Measurements from ENCODE around the gene ARHGAP23. TPM values are rescaled to one million over a fixed set of nuclear protein-coding genes. Genes with fewer than 3 reads are reported as not detected.
A peak's percentile ranks its signal among the peaks of the same experiment; 100 is the strongest.

The ARHGAP23 gene
- total RNA-seq, 2 donors from 2014 or later = 9.4 to 18.0 TPM

- Histone ChIP-seq H3K9ac (ENCODE audit: extremely low read depth, low read length, poor library complexity, severe bottlenecking) (no peak overlapping the region), H3K4me3 (ENCODE audit: low read length) (no peak overlapping the region), H3K9me3 (ENCODE audit: control insufficient read depth, low read length) (no peaks in the 10 kb centered on the region), H3K4me1 (ENCODE audit: control insufficient read depth, insufficient read depth, low read length) (peaks cover 12% of the 10 kb centered on the region), H3K27me3 (ENCODE audit: control insufficient read depth, insufficient read depth, low read length, poor library complexity, severe bottlenecking) (peaks cover 51% of the 10 kb centered on the region), H3K27ac (ENCODE audit: low read depth, low read length) (no peak overlapping the region), H3K36me3 (ENCODE audit: control insufficient read depth, insufficient read depth, low read length) (no peaks in the 10 kb centered on the region)
- no peaks in the 10 kb centered on the region for H3K36me3 Mint-ChIP-seq (ENCODE audit: low read depth)
- H3K4me1 Mint-ChIP-seq = peaks cover 13% of the 10 kb centered on the region
- DNase-seq = no peak
- H3K27me3 Mint-ChIP-seq (ENCODE audit: insufficient read depth) = peaks cover 75% of the 10 kb centered on the region
- H3K27ac Mint-ChIP-seq = no peak overlapping the region
- H3K9me3 Mint-ChIP-seq = no peaks in the 10 kb centered on the region
- TF ChIP-seq CTCF (conservative IDR thresholded peaks at IDR 0.05) = no peak
- WGBS, 2 experiments (ENCODE audit: insufficient coverage in 1 of 2, insufficient read length in 1 of 2) = 86 to 100% methylated on average over 4 to 6 of the region's 6 CpGs
- no peak overlapping the region for H3K4me3 Mint-ChIP-seq
These were observed 7.7 kb upstream of the ARHGAP23 start for GRCh38 chr17:38420518-38420917.

GRCh38 chr17:38421171-38421841 lies 7.0 kb upstream of the ARHGAP23 start:
- 75 to 76% methylated on average over 7 to 10 of the region's 14 CpGs for WGBS, 2 experiments (ENCODE audit: insufficient coverage in 1 of 2, insufficient read length in 1 of 2)
- Histone ChIP-seq H3K9me3 (ENCODE audit: control insufficient read depth, low read length) (no peaks in the 10 kb centered on the region), H3K27ac (ENCODE audit: low read depth, low read length) (no peak overlapping the region), H3K27me3 (ENCODE audit: control insufficient read depth, insufficient read depth, low read length, poor library complexity, severe bottlenecking) (peaks cover 51% of the 10 kb centered on the region), H3K4me3 (ENCODE audit: low read length) (no peak overlapping the region), H3K36me3 (ENCODE audit: control insufficient read depth, insufficient read depth, low read length) (no peaks in the 10 kb centered on the region), H3K4me1 (ENCODE audit: control insufficient read depth, insufficient read depth, low read length) (peaks cover 9% of the 10 kb centered on the region), H3K9ac (ENCODE audit: extremely low read depth, low read length, poor library complexity, severe bottlenecking) (no peak overlapping the region)
- TF ChIP-seq CTCF (conservative IDR thresholded peaks at IDR 0.05) = no peak
- H3K4me1 Mint-ChIP-seq = peaks cover 13% of the 10 kb centered on the region
- no peak overlapping the region for H3K4me3 Mint-ChIP-seq
- peak; percentile 74 for DNase-seq
- peaks cover 78% of the 10 kb centered on the region for H3K27me3 Mint-ChIP-seq (ENCODE audit: insufficient read depth)
- H3K9me3 Mint-ChIP-seq = no peaks in the 10 kb centered on the region
- no peak overlapping the region for H3K27ac Mint-ChIP-seq
- no peaks in the 10 kb centered on the region for H3K36me3 Mint-ChIP-seq (ENCODE audit: low read depth)

- Histone ChIP-seq H3K4me1 (ENCODE audit: control insufficient read depth, insufficient read depth, low read length) (peaks cover 8% of the 10 kb centered on the region), H3K4me3 (ENCODE audit: low read length) (no peak overlapping the region), H3K27ac (ENCODE audit: low read depth, low read length) (no peak overlapping the region), H3K27me3 (ENCODE audit: control insufficient read depth, insufficient read depth, low read length, poor library complexity, severe bottlenecking) (peaks cover 56% of the 10 kb centered on the region), H3K36me3 (ENCODE audit: control insufficient read depth, insufficient read depth, low read length) (no peaks in the 10 kb centered on the region), H3K9ac (ENCODE audit: extremely low read depth, low read length, poor library complexity, severe bottlenecking) (no peak overlapping the region), H3K9me3 (ENCODE audit: control insufficient read depth, low read length) (no peaks in the 10 kb centered on the region)
- Mint-ChIP-seq H3K27ac (no peak overlapping the region), H3K36me3 (ENCODE audit: low read depth) (no peaks in the 10 kb centered on the region), H3K4me1 (peaks cover 13% of the 10 kb centered on the region), H3K4me3 (no peak overlapping the region), H3K27me3 (ENCODE audit: insufficient read depth) (peaks cover 79% of the 10 kb centered on the region), H3K9me3 (no peaks in the 10 kb centered on the region)
- 78 to 82% methylated on average over 15 to 17 of the region's 17 CpGs for WGBS, 2 experiments (ENCODE audit: insufficient coverage in 1 of 2, insufficient read length in 1 of 2)
- TF ChIP-seq CTCF (conservative IDR thresholded peaks at IDR 0.05) = no peak
- DNase-seq = peak; percentile 60
These were observed 6.1 kb upstream of the ARHGAP23 start for GRCh38 chr17:38421871-38422827.

Data from endodermal cell (in vitro differentiated cells).